NCI-H1105 treated with DMSO at 0.1 percent for 48 hours (cell line): Measurements from ENCODE around the gene SMG6.

Source experiments
- DNase-seq: peaks from one replicate; lab custom pipeline; 2025; lab: John Stamatoyannopoulos, UW

SMG6 gene

DNA sequence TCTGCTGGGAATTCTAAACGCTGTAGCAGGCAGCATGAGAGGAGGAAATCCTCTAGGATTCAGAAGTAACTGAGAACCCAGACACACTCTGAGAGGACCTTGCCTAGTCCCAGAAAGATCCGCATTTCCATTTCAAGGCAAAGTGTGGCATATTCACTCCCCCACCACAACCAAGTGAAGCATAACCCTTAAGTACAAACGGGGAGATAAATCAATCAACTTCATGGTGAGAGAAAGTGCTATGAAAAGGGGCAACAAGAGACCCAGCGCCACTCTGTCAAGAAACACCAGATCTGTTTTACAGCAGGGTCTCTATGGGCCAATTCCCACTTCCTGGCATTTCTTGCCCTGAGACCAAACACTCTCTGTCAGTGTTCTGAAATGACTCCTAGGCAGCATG, 68.3 kb downstream of the SMG6 start:
- DNase-seq = no peak

DNA sequence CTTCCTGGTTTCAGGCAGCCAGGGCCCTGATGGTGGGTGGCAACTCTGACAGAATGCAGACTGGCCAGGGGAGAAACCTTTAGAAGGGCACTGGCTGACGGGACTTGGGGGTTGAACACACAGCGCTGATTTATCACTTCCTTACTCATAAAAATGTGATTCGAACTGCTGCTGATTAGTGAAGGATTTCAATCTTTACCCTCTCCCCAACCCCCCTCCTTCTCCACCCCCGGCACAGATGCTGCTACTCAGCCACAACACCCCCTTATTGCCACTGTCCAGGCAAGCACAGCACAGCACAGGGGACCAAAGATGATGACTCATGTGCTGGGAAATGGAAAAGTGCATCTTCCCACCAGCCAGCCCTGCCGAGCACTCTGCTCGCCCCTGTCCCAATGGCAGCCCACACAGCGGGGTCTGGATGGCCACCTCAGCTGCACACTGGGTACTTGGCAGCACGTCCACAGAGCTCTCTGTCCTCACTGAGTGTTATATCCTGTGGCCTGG, 70.1 kb downstream of the SMG6 start:
- no peak for DNase-seq

DNA sequence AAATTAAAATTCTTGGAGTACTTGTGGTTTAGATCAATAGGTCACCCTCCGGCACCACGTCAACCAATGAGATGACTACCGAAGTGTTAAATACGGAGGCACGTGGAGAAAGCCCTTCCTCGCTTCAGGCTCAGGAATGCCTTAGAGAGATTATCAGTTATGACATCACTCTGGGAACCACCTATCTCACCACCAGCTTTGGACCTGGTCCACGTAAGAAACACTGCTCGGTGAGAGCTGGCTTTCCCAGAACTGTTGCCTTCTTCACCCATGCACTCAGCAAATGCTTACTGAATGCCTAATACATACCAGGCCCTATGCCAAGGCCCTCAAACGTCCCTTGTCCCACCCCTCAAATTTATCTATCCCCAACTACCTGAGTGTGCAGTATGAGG, 71.3 kb downstream of the SMG6 start:
- DNase-seq = no peak

DNA sequence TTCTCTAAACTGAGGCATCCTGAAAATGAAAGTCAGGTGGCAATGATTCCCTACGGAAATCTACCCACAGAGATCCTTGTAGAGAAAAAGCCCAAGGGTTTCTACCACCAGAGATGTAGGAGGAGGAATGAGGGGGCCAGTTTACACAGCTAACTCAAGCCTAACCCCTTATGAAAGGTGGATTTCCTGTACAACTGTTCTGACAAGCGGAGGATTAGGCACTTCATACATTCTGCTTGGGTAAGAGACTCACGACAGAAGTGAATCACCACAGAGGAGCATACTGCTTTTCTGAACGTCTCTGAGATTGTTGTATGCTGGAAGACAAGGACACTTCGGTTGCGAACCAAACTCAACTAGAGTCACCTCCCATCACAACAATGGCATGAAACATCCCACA, 72.7 kb downstream of the SMG6 start:
- DNase-seq = no peak

DNA sequence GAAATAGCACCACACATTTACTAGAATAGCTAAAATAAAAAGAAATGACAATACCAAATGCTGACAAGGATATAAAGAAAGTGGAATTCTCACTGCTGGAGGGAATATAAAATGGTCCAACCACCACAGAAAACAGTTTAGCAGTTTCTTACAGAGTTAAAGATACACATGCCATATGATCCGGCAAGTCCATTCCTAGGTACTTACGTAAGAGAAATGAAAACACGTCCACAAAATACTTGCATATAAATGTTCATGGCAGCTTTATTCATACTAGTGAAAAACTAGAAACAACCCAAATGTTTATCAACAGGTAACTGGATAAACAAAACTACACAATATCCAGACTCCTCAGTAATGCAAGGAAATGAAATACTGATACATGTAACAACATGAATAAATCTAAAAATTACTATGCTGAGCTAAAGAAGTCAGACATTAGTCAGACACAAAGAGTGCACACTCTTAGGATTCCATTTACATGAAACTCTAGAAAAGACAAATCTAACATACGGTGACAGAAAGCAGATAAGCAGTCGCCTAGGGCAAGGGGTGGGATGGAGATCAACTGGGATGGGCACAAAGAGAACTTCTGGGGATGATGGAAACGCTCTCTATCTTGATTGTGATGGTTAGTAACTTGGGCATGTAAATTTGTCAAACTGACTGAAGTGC, 76.4 kb downstream of the SMG6 start:
- no peak for DNase-seq

DNA sequence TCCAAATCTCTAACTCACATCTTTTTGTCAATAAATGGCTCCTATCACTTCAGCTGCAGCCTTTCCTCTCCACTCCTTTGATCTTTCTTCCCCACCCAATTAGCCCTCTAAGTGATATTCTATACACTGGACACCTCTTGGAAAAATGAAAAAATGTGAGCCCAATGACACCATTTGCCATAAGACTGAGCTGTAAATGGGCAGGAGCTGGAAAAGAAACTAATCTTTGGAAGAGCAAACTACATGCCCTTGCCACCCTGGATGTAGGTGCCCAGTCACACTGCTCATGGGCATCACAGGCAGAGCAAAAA, 80.0 kb downstream of the SMG6 start:
- DNase-seq = no peak

DNA sequence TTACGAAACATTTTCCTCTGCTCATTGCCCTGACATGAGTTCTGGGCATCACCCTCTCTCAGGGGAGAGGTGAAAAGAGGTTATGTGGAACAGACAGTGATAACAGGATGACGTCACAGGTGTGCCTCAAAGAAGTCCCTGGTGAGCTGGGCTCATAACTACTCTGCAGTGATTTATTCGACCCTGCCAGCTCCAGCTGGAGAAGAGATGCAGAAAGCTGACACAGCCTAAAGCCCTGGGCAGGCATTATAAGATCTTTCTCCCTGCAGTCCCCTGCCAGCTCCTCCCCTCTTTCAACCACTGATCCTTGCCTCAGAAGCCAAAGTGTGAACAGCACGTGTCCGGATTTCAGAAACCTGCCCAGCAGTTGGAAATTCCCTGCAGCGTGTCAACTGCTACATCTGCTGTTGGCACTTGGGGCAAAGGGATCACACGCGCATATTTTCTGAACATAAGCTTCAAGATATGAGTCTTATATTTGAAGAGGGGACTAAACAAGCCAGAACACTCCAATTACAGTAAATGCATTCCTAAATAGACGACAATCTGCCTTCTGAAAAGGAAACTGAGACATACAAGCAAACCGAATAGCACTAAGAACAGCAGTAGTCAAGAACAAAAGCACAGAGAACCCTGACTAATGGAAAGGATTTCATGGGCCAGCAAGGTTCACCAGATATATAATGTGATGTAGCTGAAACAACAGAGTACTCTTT, 80.5 kb downstream of the SMG6 start:
- no peak for DNase-seq

DNA sequence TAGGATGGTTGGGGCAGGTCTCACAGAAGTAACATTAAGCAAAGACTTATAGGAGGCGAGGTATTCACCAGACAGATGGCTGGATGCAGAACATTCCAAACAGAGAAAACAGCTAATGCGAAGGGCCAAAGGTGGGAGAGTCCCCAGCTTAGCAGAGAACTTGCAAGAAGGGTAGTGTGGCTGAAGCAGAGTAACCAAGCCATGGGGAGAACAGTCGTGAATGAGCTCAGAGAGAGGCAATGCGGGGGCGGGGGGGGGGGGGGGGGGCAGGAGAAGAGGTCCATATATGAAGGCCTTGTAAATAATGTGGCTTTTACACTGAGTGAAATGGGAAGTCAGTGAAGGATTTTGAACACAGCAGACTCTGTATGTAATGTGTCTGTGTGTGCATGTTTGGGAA, 81.3 kb downstream of the SMG6 start:
- DNase-seq = no peak

DNA sequence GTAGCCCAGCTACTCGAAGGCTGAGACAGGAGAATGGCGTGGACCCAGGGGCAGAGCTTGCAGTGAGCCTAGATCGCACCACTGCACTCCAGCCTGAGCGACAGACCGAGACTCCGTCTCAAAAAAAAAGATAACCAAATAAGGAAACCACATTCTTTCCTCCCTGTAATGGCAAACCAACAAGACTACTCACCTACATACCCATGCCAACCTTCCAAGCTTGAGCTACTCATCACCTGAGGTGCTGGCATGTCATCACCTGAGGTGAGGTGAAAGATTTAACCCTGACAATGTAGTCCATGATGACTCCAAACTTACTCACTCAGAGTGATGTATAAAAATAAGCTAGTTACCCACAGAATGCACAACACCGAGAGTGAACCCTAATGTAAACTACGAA, 85.2 kb downstream of the SMG6 start:
- DNase-seq = no peak

DNA sequence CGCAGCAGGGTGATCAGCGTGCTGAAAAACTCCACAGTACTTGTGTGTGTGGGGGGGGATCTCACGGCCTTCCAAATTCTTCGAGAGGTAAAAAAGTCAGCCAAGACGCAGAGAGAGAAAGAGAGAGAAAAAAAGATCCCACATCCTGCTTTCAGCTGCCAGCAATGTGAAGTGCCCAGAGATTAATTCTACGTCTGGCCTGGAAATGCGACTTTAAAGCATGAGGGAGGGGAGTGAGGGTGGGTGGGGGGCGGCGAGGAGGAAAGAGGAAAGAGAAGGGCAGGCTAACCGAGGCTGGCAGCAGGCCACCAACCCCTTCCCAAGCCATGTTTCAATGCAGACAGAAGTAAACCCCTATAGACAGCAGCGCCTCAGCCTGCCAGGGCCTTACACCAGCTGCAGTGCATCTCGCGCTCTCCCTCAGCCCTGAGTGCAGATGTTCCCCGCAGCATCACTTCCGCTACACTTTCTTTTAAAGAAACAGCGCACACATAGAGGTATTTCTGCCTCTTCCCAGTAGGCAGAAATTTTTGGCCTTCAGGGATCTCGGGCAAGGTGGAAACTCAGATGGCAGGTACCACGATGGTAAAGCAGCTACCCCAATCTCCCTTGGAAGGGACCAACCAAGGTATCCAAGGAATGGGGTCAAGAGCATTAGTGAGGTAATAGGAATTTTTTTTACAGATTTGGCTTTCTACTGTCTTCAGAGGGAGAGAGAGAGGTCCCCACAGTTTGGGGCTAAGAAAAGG, 87.8 kb downstream of the SMG6 start:
- no peak for DNase-seq

DNA sequence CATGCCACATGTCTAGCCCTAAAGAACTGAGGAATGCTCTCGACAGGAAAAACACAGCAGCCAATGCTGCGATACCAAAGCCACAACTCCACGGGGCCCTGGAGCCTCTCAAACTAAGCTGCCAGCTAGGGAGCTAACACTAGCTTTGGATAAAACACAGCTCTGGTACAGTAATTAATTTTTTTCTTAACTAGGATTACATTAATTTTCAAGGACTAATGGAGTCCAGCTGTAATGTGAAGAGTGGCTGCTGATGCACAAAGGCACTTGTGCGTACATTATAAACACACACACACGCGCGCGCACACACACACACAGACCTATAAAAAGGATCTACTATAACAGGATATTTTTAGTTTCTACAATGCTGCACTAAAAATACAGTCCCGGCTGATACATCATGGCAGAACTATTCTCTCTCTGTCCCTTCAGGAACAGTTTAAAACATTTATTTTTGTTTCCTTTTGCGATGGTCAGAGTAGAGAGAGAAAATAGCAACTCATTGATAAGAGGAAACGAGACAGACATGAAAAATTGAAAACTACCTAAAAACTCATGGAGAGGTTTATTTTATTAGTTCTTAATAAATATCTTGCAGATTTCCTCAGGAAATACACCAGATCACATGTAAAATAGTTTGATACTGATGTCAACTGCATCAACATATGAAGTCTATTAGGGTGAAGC, 88.5 kb downstream of the SMG6 start:
- no peak for DNase-seq

DNA sequence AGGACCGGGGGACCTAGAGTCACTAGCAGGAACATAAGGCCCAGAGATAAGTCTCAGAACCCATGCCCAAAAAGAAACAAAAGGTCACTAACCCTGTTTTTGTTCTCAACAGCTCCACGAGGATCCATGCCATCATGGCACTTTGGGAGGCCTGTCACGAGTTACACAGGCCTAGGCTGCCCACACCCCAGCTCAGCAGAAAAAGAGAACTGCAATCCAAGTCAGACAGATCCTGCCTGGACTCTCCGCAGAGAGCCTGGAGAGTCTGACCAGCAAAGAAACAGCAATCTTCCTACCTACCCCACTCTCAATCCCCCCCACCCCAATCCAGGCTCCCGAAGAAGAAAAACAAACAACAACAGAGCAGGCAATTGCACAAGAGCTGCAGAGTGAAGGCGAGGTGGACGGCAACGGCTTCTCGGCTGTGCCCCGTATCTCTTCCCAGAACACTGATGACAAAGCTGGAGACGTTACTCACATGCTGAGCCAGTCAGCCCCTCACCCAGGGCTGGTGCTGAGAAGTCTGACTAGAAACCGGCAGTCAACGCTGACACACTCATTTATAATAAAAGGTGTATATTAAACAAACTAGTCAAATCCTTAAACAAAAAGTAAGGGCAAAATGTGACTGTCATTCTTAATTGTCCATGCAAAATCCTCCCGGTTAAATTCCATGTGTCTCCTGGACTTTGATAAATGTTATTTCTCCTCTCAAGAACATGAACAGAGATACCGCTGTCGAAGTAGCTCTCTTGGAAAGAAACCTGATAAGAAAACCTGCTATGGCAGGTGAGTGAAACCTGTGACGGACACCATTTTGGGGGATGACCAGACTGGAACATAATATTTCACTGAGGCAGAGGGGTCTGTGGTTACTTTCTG, 89.3 kb downstream of the SMG6 start:
- DNase-seq = no peak

DNA sequence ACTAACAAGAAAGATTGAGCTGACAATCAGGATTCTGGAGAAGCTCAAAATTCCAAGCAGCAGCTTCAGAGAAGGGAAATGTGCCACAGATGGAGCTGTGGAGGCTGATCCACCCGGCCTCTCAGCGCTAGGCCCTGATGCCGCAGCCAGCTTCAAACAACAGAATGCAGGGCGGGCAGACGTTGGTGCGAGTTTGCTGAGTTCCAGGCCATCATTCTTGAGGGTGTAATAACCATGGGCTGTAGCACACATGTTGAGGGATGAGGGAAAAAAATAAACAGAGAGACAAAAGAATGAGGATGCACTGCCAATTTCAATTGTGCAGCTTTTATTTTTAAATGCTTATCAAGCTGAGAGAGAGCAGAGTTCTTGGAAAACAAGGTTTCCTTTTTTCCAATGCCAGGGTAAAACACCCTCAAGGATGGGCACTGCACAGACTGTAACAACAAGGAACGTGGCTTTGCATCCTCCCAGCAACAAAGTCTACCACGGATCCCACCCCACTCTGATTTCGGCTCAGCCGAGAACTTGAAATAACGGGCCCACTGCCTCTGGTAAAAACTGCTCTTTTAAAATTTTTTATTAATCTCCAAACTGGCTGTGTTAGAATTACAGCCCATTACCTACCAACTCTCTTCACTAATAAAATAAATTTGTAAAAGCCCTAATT, 90.2 kb downstream of the SMG6 start:
- no peak for DNase-seq

DNA sequence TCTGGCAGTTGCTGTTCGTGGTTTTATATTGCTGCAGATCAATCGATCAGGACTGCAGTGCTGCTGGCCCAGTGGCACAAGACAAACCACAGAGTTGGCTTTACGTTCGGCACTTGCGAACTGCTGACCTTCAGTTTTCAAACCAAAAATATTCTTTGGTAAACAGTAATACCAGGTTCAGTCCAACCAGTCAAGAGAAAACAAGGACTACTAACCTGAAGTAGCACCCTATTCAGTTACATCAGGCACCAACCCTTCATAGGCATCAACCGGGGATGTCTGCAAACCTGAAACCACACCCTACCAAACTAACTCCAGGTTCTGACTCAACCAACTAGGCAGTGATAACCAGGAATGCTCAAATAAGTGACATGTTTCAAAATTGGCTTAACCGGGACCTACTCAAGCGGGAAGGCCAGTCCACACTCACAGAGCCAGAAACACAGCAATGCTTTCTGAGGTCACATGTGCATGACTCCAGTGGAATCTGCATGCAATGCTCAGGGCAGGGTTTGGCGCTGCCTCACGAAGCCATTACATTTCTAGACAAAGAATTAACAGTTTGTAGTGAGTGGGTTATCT, 91.1 kb downstream of the SMG6 start:
- DNase-seq = no peak

DNA sequence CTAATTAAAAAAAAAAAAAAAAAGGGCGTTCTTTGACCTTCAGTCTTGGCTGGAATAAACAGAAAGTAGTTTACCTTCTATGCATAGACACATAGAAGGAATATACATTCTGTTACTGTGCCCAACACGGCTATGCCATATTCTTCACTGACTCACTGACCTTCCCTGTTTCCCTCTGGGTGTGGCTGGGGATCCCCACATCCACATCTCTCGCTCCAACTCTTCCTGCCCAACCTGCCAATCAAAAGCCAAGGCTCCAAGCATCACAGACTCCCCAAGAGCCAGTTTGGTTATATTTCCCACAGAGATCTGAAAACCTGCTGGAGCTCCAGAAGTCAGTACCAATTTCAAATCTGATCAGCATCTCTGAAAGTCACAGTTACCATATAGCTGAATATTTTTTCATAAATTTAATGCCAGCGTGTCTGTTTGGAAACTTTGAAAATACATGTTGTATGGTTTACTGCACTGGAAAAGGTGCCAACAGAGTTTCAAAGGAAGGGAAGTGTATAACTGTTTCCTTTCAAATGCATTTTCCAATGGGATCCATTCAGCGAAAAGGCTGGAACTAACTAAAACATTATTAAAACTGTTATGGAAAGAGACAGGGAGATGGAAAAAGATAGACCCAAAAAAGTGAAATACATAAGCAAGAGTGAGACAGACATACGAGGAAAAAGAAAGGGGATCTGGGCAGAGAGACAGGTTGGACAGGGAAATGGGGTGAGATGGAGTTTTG, 91.8 kb downstream of the SMG6 start:
- no peak for DNase-seq

DNA sequence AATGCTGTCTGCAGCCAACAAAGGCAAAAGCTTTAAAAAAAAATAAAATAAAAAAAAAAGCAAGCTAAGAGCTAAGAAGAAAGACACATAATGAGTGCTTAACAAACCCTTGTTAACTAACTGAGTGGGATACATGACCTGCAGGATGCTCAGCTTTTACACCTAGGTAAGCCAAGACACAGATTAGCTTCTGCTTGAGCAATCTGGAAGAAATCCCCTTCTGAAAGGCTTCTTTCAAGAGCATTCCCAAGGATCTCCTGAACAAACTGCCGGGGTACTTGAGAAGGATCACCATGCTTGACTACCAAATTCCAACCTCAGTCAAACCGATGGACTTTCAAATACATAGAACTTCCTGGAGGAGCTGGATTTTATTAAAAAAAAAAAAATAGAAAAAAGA, 92.9 kb downstream of the SMG6 start:
- DNase-seq = no peak

DNA sequence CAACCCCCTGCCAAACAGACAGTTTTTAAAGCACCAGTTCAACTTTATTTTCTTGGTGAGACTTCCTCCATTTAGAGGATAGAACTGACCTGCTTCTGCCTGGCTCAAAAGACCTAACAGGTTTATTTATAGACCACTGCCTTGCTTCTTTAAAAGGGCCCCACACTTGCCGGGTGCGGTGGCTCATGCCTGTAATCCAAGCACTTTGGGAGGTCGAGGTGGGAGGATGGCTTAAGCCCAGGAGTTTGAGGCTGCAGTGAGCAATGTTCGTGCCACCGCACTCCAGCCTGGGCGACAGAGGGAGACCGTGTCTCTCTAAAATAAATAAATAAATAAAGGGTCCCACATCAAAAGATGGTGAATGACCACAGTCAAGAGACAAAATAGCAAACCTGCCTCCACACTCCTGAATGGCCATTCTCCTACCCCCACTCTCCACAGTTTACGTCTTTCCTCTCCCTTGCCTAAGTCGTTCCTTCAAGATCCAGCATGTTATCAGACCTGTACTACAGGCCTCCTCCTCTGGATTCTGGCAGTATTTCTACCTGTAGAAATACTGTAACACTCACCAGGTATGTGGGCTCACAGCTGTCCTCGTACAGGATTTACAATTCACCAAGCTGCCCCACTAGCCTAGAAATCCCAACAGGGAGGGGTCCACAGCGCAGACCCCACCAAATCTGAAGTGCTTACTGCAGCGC, 95.6 kb downstream of the SMG6 start:
- DNase-seq = no peak

DNA sequence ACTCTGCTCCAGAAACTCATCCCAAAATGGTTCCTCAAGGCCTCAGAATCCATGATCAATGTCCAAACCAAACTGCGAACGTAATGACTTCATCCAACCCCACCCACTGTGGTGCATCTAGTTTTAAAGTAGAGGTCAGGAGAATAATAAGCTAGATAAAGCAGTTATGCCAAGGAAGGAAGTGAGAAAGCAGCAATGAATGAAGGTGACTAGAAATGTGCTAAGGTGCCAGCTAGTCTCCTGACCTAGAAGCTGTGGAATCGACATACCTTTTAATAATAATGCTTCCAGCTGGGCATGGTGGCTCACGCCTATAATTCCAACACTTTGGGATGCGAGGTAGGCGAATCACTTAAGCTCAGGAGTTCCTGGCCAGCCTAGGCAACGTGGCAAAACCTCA, 99.2 kb downstream of the SMG6 start:
- DNase-seq = no peak

DNA sequence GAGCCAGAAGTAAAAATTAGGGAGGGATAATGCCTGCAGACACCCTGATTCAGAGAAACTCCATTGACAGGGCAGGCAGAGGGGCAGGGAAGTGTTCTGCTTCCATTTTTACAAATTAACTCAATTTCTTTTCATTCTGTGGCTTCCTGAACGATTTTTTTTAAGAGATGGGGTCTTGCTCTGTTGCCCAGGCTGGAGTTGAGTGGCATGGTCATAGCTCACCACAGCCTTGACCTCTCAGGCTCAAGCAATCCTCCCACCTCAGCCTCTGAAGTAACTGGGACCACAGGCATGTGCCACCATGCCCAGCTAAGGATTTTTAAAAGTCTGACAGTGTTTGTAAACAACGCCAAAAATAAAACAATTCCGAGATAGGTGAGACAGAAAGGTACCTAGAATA, 99.8 kb downstream of the SMG6 start:
- DNase-seq = no peak
